GM18867 (cell line): Measurements from ENCODE around the gene SNTA1.
"Not testable (repeated sequence)": the region's sequence is repeated elsewhere in the genome, so short reads cannot be mapped to it uniquely, and the experiment has no call there.

ENCODE experiments used
- ATAC-seq: cut with Tn5 transposase; IDR thresholded peaks from one replicate; pipeline ENCODE4 v1.9.1; 2021; ENCODE audit warnings: mild to moderate bottlenecking, moderate library complexity; ENCODE audit not compliant: unreplicated experiment

The SNTA1 gene

GRCh38 chr20:33400812-33401183 is 42.8 kb downstream of the SNTA1 start:
- no peak for ATAC-seq

- no peak for ATAC-seq
These were observed 43.6 kb downstream of the SNTA1 start for GRCh38 chr20:33399924-33400323.

GRCh38 chr20:33394718-33395117 is 48.8 kb downstream of the SNTA1 start:
- no peak for ATAC-seq

GRCh38 chr20:33393609-33394008 is 50.0 kb downstream of the SNTA1 start:
- ATAC-seq: no peak

- no peak for ATAC-seq
These were observed 51.7 kb downstream of the SNTA1 start for GRCh38 chr20:33391722-33392415.

- not testable (repeated sequence) for ATAC-seq
These were observed 54.2 kb downstream of the SNTA1 start for GRCh38 chr20:33389326-33389725.

GRCh38 chr20:33388268-33388667 is 55.3 kb downstream of the SNTA1 start:
- no peak for ATAC-seq

DNA sequence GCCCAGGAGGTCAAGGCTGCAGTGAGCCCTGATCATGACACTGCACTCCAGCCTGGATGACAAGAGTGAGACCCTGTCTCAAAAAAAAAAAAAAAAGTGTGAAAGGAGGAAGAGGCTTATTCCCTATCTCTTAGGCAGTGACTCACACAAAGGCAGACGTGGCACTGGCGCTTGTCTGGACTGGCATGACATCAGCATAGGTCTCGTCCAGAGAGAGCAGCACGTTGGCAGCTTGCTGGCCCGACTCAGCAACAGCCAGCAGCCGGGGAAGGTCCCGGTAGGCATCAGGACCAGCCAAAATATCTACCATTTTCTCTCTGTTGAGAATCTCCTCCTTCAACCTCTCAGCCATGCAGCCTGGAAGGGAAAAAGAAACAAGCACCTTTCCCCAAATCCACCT is 56.4 kb downstream of the SNTA1 start:
- no peak for ATAC-seq

GRCh38 chr20:33386673-33387072 is 56.9 kb downstream of the SNTA1 start:
- ATAC-seq: no peak

DNA sequence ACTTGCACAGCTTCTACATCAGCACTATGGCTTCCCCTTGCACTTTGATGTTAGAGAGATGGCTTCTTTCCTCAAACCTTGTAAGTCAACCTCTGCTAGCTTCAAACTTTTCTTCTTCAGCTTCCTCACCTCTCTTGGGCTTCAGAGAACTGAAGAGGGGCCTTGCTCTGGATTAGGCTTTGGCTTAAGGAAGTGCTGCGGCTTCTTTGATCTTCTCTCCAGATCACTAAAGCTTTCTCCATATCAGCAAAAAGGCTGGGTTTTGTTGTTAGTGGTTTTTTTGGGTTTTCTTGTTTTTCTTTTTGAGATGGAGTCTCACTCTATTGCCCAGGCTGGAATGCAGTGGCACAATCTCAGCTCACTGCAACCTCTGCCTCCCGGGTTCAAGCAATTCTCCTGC is 66.2 kb downstream of the SNTA1 start:
- ATAC-seq: no peak

GRCh38 chr20:33373735-33374605 is 69.6 kb downstream of the SNTA1 start:
- ATAC-seq: no peak

DNA sequence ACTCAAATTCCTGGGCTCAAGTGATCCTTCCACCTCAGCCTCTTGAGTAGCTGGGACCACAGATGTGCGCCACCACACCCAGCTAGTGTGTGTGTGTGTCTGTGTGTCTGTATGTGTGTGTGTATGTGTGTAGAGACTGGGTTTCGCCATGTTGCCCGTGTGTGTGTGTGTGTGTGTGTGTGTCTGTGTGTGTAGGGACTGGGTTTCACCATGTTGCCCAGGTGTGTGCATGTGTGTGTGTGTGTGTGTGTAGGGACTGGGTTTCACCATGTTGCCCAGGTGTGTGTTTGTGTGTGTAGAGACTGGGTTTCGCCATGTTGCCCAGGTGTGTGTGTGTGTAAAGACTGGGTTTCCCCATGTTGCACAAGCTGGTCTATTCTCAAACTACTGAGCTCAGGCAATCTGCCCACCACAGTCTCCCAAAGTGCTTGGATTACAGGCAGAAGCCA is 70.5 kb downstream of the SNTA1 start:
- no peak for ATAC-seq

- ATAC-seq: no peak
These were observed 73.3 kb downstream of the SNTA1 start for GRCh38 chr20:33370291-33370690.

DNA sequence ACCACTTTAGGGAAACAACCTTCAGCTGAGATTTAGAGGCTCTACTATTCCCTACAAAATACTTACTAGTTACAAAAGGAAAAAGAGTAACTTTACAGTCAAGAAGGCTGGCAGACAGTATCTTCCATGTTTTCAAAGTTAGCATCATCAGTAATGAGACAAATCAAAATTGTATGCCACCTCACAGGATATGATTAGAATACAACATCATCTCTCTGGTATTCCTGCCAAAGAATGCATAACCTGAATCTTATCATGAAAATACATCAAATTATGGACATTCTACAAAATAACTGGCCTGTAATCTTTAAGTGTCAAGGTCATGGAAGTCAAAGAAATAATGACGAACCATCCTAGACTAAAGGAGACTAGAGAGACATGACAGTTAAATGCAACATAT is 80.7 kb downstream of the SNTA1 start:
- no peak for ATAC-seq

- ATAC-seq: no peak
These were observed 83.9 kb downstream of the SNTA1 start for GRCh38 chr20:33359399-33360261.
